IMR-90 (cell line): ENCODE measurements around the gene TTBK2. TPM values are rescaled to one million over a fixed set of nuclear protein-coding genes. Genes with fewer than 3 reads are reported as not detected.

ENCODE experiments used
- ATAC-seq: fragments of 200-7000 bp; cut with Tn5 transposase; 2 replicates; pipeline ENCODE4 v1.9.1; 2020; ENCODE audit warnings: low read depth, mild to moderate bottlenecking, moderate library complexity
- BruUV-seq: library from RNA; stranded (reverse); fragments of 400-500 nt; replicated peaks from 2 replicates; lab custom pipeline; 2021; lab: Mats Ljungman, UMichigan
- CTCF ChIA-PET: fragments of 300-600 bp; formaldehyde crosslinking; extraction: SDS; loops from one replicate; lab custom pipeline; 2021; ENCODE audit warnings: antibody characterized with exemption; lab: Yijun Ruan, JAX
- POLR2A ChIA-PET: fragments of 300-600 bp; sonication (Branson Sonifier 250); formaldehyde crosslinking; loops from one replicate; lab custom pipeline; 2022; ENCODE audit warnings: antibody characterized with exemption; ENCODE audit not compliant: unreplicated experiment; lab: Charles Lee
- DNase-seq: peaks from one replicate; pipeline ENCODE4 v3.0.0; 2013
- H2AFZ ChIP-seq: replicated peaks from 2 replicates; pipeline ENCODE3; 2013; ENCODE audit warnings: low read length, mild to moderate bottlenecking; ENCODE audit not compliant: poor library complexity
- H2AK5ac ChIP-seq: 2 replicates; pipeline ENCODE4 v1.6.1; 2013; ENCODE audit warnings: low read depth, low read length, inconsistent platforms
- H2AK9ac ChIP-seq: replicated peaks from 2 replicates; pipeline ENCODE3; 2013; ENCODE audit warnings: mild to moderate bottlenecking, low read depth, low read length, moderate library complexity; ENCODE audit not compliant: poor library complexity
- H2BK120ac ChIP-seq: 2 replicates; pipeline ENCODE4 v1.6.1; 2013; ENCODE audit warnings: low read depth, low read length, inconsistent platforms
- H2BK15ac ChIP-seq: 3 replicates; pipeline ENCODE4 v1.6.1; 2013; ENCODE audit warnings: low read depth, low read length, inconsistent platforms
- H2BK20ac ChIP-seq: 2 replicates; pipeline ENCODE4 v1.6.1; 2013; ENCODE audit warnings: low read depth, mild to moderate bottlenecking, inconsistent platforms, low read length, moderate library complexity
- H2BK5ac ChIP-seq: 2 replicates; pipeline ENCODE4 v1.6.1; 2013; ENCODE audit warnings: mild to moderate bottlenecking, low read depth, low read length, inconsistent platforms; ENCODE audit not compliant: poor library complexity, severe bottlenecking
- H3K14ac ChIP-seq: replicated peaks from 2 replicates; pipeline ENCODE4 v1.6.1; 2013; ENCODE audit warnings: low read depth, low read length, inconsistent platforms
- H3K18ac ChIP-seq: 2 replicates; pipeline ENCODE4 v1.6.1; 2013; ENCODE audit warnings: low read depth, low read length, control low read depth
- H3K23ac ChIP-seq: 2 replicates; pipeline ENCODE4 v1.6.1; 2013; ENCODE audit warnings: low read depth, low read length, inconsistent platforms
- H3K27ac ChIP-seq: 2 replicates; pipeline ENCODE4 v1.5.1; 2013; ENCODE audit warnings: mild to moderate bottlenecking, control low read depth, low read length; ENCODE audit not compliant: insufficient read depth
- H3K27me3 ChIP-seq: 2 replicates; pipeline ENCODE4 v1.6.1; 2013; ENCODE audit warnings: low read length; ENCODE audit not compliant: control insufficient read depth, insufficient read depth
- H3K36me3 ChIP-seq: 2 replicates; pipeline ENCODE4 v1.6.1; 2013; ENCODE audit warnings: low read length, mixed read lengths; ENCODE audit not compliant: control insufficient read depth, insufficient read depth
- H3K4ac ChIP-seq: 2 replicates; pipeline ENCODE4 v1.6.1; 2013; ENCODE audit warnings: low read depth, low read length, inconsistent platforms
- H3K4me1 ChIP-seq: 2 replicates; pipeline ENCODE4 v1.6.1; 2013; ENCODE audit warnings: low read length, mixed read lengths; ENCODE audit not compliant: control insufficient read depth, insufficient read depth
- H3K4me2 ChIP-seq: 2 replicates; pipeline ENCODE4 v1.6.1; 2013; ENCODE audit warnings: low read depth, mild to moderate bottlenecking, control low read depth, low read length, moderate library complexity
- H3K4me3 ChIP-seq: 2 replicates; pipeline ENCODE4 v1.5.1; 2013; ENCODE audit warnings: low read depth, mild to moderate bottlenecking, control low read depth, low read length, moderate library complexity; ENCODE audit not compliant: insufficient read depth
- H3K56ac ChIP-seq: 2 replicates; pipeline ENCODE4 v1.6.1; 2013; ENCODE audit warnings: low read length, inconsistent platforms; ENCODE audit not compliant: insufficient read depth; ENCODE audit errors: extremely low read depth
- H3K79me1 ChIP-seq, 2 experiments: 2 replicates each; pipeline ENCODE4 v1.6.1; 2013; ENCODE audit warnings: low read length in 2 of 2, inconsistent platforms in 1 of 2, low read depth in 1 of 2
- H3K9ac ChIP-seq: 2 replicates; pipeline ENCODE4 v1.6.1; 2013; ENCODE audit warnings: low read depth, low read length, control low read depth
- H3K9me1 ChIP-seq: 2 replicates; pipeline ENCODE4 v1.6.1; 2013; ENCODE audit warnings: low read length, inconsistent platforms; ENCODE audit not compliant: insufficient read depth
- H3K9me3 ChIP-seq: 2 replicates; pipeline ENCODE4 v1.6.1; 2013; ENCODE audit warnings: low read length; ENCODE audit not compliant: control insufficient read depth, insufficient read depth
- H4K20me1 ChIP-seq: 2 replicates; pipeline ENCODE4 v1.6.1; 2013; ENCODE audit warnings: low read length, inconsistent platforms; ENCODE audit not compliant: insufficient read depth
- H4K5ac ChIP-seq: 2 replicates; pipeline ENCODE4 v1.6.1; 2013; ENCODE audit warnings: mild to moderate bottlenecking, low read depth, low read length, control low read depth
- H4K8ac ChIP-seq, 2 experiments: 2 replicates each; pipeline ENCODE4 v1.6.1; 2013; ENCODE audit warnings: low read depth in 2 of 2, low read length in 2 of 2, control low read depth in 1 of 2, inconsistent platforms in 1 of 2
- H4K91ac ChIP-seq: 2 replicates; pipeline ENCODE4 v1.6.1; 2013; ENCODE audit warnings: low read depth, low read length, inconsistent platforms; ENCODE audit not compliant: insufficient read depth
- CHD1 ChIP-seq: IDR thresholded peaks from 2 replicates; pipeline ENCODE4 v1.6.1; 2012; ENCODE audit warnings: low read depth, low read length, improper control_type of control experiment
- FOS ChIP-seq: fragments of 150-350 bp; IDR thresholded peaks from 2 replicates; pipeline ENCODE4 v1.6.1; 2016; ENCODE audit warnings: low read depth, low read length
- MXI1 ChIP-seq: IDR thresholded peaks from 2 replicates; pipeline ENCODE4 v1.6.1; 2012; ENCODE audit warnings: low read depth, mild to moderate bottlenecking, low read length, moderate library complexity, borderline replicate concordance
- RAD21 ChIP-seq: IDR thresholded peaks from 2 replicates; pipeline ENCODE4 v1.6.1; 2012; ENCODE audit warnings: low read length, improper control_type of control experiment
- WGBS, 2 experiments: methylation state at CpG; one replicate each; pipeline versions ENCODE4 v1.1.5 to v1.1.7; 2013; ENCODE audit warnings: missing lambda C conversion rate in 2 of 2; ENCODE audit not compliant: insufficient read length in 1 of 2; ENCODE audit errors: extremely low coverage in 2 of 2; 5-methylcytosine and 5-hydroxymethylcytosine counted together
- dilution Hi-C: fragments of 300-500 bp; cut with HindIII; formaldehyde crosslinking; loops from one replicate; pipeline ENCODE4 v1.14.3; 2018; ENCODE audit warnings: low sequenced_read_pairs; ENCODE audit not compliant: unreplicated experiment
- in situ Hi-C: fragments of 300-500 bp; cut with MboI; formaldehyde crosslinking; loops from 3 replicates; pipeline ENCODE4 v1.14.3; 2019; ENCODE audit warnings: low sequenced_read_pairs, inconsistent platforms, mixed read lengths
- intact Hi-C: fragments of 100-400 bp; cut with micrococcal nuclease; formaldehyde crosslinking; loops from 2 replicates; pipeline ENCODE4 v1.10.0; 2022
- polyA plus RNA-seq, 3 experiments: library from polyadenylated mRNA; depleted of rRNA; stranded (reverse); fragments of >200 nt; gene quantifications; 2 replicates each; pipeline ENCODE4 v1.2.3, GENCODE V29; 2012; ENCODE audit warnings: low replicate concordance in 1 of 3
- total RNA-seq: library from RNA; depleted of rRNA; stranded (reverse); fragments of >200 nt; gene quantifications from 2 replicates; pipeline ENCODE4 v1.2.3, GENCODE V29; 2012

TTBK2 gene
- total and polyA plus RNA-seq, 2 of the 4 experiments (the other 2 are of a cell fraction) = 2.4 to 3.2 TPM

DNA sequence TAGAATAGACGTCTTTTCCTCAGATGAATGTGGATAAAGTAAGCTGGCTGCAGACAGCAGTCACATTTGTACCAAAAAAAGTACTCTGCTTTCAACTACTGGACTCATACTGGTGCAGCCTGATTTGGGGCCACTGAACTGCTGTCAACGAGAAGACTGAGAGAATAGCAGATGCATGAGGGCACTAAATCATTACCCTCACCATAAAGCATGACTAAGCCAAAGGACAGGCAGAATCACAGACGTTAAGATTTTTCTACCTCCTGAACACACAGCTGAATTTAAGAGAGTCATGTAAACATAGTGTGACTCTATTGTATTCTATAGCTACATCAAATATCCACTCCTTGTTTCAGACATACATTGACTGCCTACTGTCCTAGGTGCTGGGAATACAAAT lies 115.8 kb downstream of the TTBK2 start:
- H3K4ac ChIP-seq = no peak overlapping the region
- no peak overlapping the region for H4K8ac ChIP-seq
- H3K4me2 ChIP-seq = no peak overlapping the region
- H3K4me3 ChIP-seq = no peak overlapping the region
- no TSS peak for BruUV-seq
- in situ Hi-C loops = no loop called here
- peaks cover 8% of the 10 kb centered on the region for H3K36me3 ChIP-seq
- TF ChIP-seq CHD1 (no peak), MXI1 (no peak), RAD21 (no peak), FOS (no peak)
- no peak overlapping the region for H2BK15ac ChIP-seq
- H2AK5ac ChIP-seq = no peak overlapping the region
- H3K27ac ChIP-seq = no peak overlapping the region
- intact Hi-C loops = no loop called here
- ATAC-seq (no peak), DNase-seq (peak; percentile 17)
- no peak overlapping the region for H3K9ac ChIP-seq
- ChIA-PET POLR2A (no interaction called here), CTCF (no interaction called here)
- no peak overlapping the region for H3K14ac ChIP-seq
- H4K91ac ChIP-seq = no peak overlapping the region
- no peaks in the 10 kb centered on the region for H3K4me1 ChIP-seq
- H2AK9ac ChIP-seq = no peak overlapping the region
- H4K5ac ChIP-seq = no peak overlapping the region
- no peaks in the 10 kb centered on the region for H3K9me1 ChIP-seq
- H3K18ac ChIP-seq = no peak overlapping the region
- H2AFZ ChIP-seq = no peak overlapping the region
- WGBS, 2 experiments = no CpG with 5 or more reads among the region's 3 CpGs
- H2BK5ac ChIP-seq = no peak overlapping the region
- no peaks in the 10 kb centered on the region for H4K20me1 ChIP-seq
- H2BK120ac ChIP-seq = no peak overlapping the region
- dilution Hi-C loops = no loop called here
- H3K79me1 ChIP-seq = no peaks in the 10 kb centered on the region; a peak in 1 of 4 replicates
- H3K27me3 ChIP-seq = no peaks in the 10 kb centered on the region
- no peak overlapping the region for H2BK20ac ChIP-seq
- H3K9me3 ChIP-seq = no peaks in the 10 kb centered on the region
- H3K23ac ChIP-seq = no peak overlapping the region
- H3K56ac ChIP-seq = no peak overlapping the region
